ENCODE data around the gene HNRNPA2B1. TPM values are rescaled to one million over a fixed set of nuclear protein-coding genes. Genes with fewer than 3 reads are reported as not detected.
"Not testable (repeated sequence)": the region's sequence is repeated elsewhere in the genome, so short reads cannot be mapped to it uniquely, and the experiment has no call there.

The HNRNPA2B1 gene
- total RNA-seq, 1 donor from 2014 or later, result 353 TPM

DNA sequence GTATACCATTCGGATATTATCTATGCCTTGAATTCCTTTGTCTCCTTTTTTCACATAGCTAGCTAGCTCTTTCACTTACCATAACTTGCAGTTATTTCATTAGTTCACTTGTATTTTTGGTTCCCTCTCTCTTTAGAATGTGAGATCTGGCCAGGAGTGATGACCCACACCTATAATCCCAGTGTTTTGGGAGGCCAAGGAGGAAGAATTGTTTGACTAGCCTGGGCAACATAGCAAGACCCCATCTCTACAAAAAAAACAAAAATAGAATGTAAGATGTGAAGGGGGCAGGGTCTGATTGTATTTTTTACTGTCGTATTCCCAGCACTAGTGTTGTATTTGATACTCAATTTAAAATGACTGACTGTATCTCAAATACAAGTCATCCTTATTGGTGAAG, 28.9 kb downstream of the HNRNPA2B1 start:
- no peak for DNase-seq (ENCODE audit: low spot score)
- intact Hi-C loops (cut with DNase I), result no loop called here

- no peak for DNase-seq (ENCODE audit: low spot score)
- intact Hi-C loops (cut with DNase I), result no loop called here
These were observed 29.9 kb downstream of the HNRNPA2B1 start for GRCh38 chr7:26170663-26171062.

DNA sequence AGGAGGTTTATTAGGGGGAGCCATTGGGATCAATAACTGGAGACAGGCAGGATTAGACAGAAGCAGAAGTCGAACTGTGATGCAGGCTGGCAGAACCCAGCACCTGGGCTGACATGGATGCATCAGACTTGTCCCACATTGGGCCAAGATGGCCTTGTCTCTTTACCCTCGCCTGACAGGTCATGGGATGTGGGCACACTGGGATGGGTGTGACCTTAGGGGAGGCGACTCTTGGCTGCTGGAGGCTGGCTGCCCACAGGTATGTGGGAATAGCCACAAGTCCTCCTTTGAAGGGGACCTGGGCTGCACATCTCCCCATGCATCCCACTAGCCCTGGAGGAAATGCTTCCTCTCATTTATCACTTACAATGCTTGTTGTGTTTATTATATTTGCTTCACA, 31.3 kb downstream of the HNRNPA2B1 start:
- DNase-seq (ENCODE audit: low spot score), result no peak

GRCh38 chr7:26168458-26169023, 32.0 kb downstream of the HNRNPA2B1 start:
- no peak for DNase-seq (ENCODE audit: low spot score)
- intact Hi-C loops (cut with DNase I), result no loop called here

More for the DNA sequence above, 31.3 kb downstream of the HNRNPA2B1 start:
- intact Hi-C loops (cut with DNase I), result no loop called here

DNA sequence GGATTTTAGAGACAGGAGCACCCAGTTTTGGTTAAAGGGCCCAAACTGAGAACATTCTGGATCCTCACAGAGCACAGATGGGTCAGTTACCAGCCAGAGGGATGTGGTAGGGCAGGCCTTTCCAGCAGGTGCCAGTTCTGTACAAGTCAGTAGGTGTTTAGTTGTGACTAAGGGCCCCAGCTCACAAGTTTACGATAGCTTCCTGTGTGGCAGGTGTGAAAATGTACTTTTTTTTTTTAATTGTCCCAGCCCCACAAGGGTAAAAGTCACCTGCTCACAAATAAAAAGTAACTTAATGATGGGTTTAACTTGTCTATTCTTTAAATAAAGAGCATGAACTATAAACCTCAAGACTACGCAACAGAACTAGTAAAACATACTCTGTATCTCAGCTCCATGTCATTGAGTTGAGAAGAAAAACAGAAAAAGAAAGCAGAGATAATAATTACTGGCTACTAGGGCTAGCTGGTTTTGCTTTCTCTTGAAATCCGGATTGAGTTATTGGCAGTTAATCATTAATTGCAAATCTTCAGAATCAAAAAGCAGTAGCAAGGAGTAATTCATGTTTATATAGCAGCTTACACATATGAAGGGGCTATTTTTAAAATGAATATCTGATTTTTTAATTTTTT, 33.1 kb downstream of the HNRNPA2B1 start:
- no peak for DNase-seq (ENCODE audit: low spot score)
- intact Hi-C loops (cut with DNase I), result no loop called here

DNA sequence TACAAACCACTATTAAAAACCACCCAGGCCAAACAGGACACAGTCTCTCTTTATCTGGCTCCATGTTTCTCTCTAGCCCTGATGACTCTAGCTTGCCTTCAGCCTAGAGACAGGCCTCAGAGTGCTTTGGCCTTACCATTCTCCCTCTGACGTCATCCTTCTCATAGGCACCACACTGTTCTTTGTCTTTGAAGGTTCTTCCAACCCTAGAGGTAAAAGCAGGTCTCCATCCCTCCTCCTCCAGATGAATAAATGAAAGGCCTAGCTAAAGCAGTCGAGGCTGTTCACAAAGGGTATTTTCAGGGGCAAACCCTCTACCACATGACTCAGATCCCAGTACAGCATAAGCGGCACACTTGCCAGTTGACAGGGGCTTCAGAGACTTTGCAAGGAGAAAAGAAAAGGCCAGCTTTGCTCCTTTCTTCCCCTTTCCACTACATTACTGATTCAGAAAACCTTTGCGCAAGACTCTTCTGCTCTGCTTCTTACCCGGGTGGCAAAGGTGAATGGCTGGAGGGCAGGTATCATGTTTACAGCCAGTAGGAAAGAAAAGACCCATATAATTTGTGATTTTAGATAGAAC, 33.8 kb downstream of the HNRNPA2B1 start:
- no peak for DNase-seq (ENCODE audit: low spot score)
- intact Hi-C loops (cut with DNase I), result no loop called here

DNA sequence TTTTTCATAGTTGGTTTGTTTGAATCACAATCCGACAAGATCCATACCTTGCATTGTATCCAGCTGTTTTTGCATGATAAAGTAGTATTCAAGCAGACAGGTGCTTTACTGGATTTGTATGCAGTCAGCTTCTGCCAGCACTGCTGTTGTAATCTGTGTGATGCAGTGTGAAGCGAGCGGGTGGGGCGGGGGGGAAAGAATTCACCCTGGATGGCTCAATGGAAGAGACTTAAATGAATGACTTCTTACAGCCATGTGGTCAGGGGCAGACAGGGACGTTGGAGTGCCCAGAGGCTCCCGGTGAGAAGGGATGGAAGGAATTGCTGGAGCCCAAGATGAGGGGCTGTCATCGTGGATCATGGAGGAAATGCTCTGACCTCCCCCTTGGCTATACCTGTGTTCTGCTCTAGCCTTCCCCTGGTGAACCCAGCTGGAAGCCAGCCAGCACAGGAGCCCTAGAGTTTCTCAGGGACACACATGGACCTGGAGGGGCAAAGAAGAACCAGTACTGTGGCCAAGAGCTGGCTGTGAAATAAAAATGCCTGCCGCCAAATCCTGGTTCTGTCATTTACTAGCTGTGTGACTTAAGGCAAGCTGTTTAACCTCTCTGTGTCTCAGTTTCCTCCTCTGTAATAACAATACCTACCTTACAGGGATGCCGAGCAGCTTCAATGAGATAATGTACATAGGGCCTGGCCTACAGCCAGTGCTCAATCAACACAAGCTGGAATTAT, 34.4 kb downstream of the HNRNPA2B1 start:
- DNase-seq (ENCODE audit: low spot score), result no peak
- intact Hi-C loops (cut with DNase I), result no loop called here

GRCh38 chr7:26163804-26164203, 36.7 kb downstream of the HNRNPA2B1 start:
- DNase-seq (ENCODE audit: low spot score); intact Hi-C loops (cut with DNase I): not testable (repeated sequence)

DNA sequence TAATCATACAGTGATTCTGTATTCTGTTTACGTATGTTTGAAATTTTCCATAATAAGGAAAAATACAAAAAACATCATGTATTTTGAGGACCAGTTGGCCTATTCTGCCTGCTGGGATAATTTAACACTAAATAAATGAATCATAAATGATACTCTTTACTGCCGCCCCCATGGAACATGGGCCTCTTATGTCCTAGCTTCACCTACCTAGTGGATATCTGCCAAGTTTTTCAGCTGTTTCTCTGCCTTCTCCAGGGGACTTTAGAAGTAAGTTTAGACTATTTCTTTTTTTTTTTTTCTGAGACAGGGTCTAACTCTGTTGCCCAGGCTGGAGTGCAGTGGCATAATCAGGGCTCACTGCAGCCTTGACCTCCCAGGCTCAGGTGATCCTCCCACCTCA, 38.1 kb downstream of the HNRNPA2B1 start:
- no peak for DNase-seq (ENCODE audit: low spot score)
- intact Hi-C loops (cut with DNase I), result no loop called here

DNA sequence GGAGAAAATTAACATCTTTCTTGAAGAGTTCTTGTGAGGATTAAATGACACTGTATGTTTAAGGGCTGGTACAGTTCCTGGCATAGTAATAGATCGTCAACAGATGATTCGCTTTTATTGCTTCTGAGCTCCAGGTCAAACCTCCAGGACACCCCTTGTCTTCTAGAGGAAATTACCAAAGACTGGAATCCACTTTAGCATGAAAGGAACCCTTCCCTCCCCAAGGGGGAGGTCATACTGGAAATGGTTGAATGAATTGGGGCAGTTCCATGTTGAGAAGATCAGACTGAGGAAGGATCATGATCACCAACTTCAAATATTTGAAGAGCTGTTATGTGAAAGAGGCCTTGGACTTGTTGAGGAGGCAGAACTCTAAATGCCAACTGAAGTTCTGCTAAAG, 39.6 kb downstream of the HNRNPA2B1 start:
- no peak for DNase-seq (ENCODE audit: low spot score)
- intact Hi-C loops (cut with DNase I), result no loop called here

- no peak for DNase-seq (ENCODE audit: low spot score)
- intact Hi-C loops (cut with DNase I), result no loop called here
These were observed 41.3 kb downstream of the HNRNPA2B1 start for GRCh38 chr7:26159243-26159642.

DNA sequence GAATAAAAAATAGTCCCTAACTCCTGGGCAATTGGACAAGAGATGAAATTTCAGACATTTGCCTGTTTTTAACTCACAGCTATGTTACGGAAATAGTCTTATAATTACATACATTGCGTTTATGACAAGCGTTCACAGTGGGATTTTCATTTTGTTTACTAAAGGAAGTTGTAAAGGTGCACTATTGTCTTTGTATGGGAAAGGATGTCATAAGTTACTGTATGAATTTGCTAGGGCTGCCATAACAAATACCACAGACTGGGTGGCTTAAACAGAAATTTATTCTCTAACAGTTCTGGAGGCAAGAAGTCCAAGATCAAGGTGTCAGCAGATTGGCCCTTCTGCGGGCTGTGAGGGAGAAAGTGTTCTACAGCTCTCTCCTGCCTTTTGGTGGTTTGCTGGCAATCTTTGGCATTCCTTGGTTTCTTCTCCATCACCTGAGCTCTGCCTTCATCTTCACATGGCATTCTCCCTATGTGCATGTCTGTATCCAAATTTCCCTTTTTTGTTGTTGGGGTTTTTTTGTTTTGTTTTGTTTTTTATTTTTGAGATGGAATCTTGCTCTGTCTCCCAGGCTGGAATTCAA, 42.9 kb downstream of the HNRNPA2B1 start:
- intact Hi-C loops (cut with DNase I), result no loop called here
- DNase-seq (ENCODE audit: low spot score), result no peak

DNA sequence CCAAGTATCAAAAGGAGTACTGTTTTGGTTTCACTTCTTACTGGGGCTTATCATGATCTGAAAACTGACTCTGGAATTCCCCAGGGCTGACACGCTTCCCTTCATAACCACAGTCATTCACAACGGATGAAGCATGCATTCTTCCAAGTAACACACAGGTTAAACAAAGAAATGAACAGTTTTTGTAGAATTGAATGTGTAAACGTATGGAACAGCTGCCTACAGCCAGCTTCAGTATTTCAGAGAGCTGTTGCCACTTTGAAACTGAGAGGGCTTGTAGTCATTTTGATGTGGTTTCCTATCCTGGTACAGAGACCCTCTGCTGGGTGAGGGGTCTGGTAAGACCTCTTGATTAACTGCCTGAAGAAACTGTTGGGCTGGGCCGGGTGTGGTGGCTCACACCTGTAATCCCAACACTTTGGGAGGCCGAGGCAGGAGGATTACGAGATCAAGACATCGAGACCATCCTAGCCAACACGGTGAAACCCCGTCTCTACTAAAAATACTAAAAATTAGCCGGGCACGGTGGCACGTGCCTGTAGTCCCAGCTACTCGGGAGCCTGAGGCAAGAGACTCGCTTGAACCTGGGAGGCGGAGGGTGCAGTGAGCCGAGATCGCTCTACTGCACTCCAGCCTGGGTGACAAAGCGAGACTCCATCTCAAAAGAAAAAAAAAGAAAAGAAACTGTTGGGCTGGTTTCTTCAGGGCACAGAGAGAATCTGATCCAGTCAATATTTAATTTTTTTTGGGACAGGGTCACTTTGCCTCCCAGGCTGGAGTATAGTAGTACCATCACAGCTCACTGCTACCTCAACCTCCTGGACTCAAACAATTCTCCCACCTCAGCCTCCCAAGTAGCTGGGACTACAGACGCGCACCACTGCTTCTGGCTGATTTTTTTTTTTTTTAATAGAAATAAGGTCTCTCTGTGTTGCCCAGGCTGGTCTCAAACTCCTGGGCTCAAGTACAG, 43.8 kb downstream of the HNRNPA2B1 start:
- intact Hi-C loops (cut with DNase I), result no loop called here
- DNase-seq (ENCODE audit: low spot score), result no peak

GRCh38 chr7:26155531-26156375, 44.8 kb downstream of the HNRNPA2B1 start:
- no peak for DNase-seq (ENCODE audit: low spot score)
- intact Hi-C loops (cut with DNase I), result no loop called here

- intact Hi-C loops (cut with DNase I), result no loop called here
- no peak for DNase-seq (ENCODE audit: low spot score)
These were observed 46.4 kb downstream of the HNRNPA2B1 start for GRCh38 chr7:26153823-26154783.

GRCh38 chr7:26153241-26153822, 47.2 kb downstream of the HNRNPA2B1 start:
- no peak for DNase-seq (ENCODE audit: low spot score)
- intact Hi-C loops (cut with DNase I), result no loop called here

GRCh38 chr7:26152782-26153240, 47.7 kb downstream of the HNRNPA2B1 start:
- DNase-seq (ENCODE audit: low spot score); intact Hi-C loops (cut with DNase I): not testable (repeated sequence)
